HG02852 (cell line): ENCODE results near the gene SPSB1.
A peak's percentile ranks its signal among the peaks of the same experiment; 100 is the strongest.

Source experiments
- ATAC-seq: cut with Tn5 transposase; IDR thresholded peaks from one replicate; pipeline ENCODE4 v1.9.1; 2021; ENCODE audit warnings: mild to moderate bottlenecking, moderate library complexity; ENCODE audit not compliant: unreplicated experiment

SPSB1 gene

DNA sequence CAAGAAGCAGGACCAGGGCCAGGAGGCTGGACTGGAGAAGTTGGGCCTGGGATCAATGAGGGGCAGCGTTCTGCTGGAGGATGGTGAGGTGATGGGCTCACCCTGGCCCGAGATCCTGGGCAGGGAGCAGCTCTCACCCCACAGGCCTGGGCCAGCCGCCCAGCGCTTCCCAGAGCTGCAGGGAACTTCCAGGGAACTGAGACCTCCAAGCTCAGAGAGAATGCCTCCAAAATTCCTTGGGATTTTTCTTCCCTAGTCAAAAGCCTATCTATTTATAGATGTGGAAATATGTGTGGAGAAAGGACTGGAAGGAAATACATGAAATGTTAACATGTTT is 121.2 kb downstream of the SPSB1 start:
- ATAC-seq, result peak; percentile 4

GRCh38 chr1:9416506-9416905 is 123.8 kb downstream of the SPSB1 start:
- no peak for ATAC-seq

DNA sequence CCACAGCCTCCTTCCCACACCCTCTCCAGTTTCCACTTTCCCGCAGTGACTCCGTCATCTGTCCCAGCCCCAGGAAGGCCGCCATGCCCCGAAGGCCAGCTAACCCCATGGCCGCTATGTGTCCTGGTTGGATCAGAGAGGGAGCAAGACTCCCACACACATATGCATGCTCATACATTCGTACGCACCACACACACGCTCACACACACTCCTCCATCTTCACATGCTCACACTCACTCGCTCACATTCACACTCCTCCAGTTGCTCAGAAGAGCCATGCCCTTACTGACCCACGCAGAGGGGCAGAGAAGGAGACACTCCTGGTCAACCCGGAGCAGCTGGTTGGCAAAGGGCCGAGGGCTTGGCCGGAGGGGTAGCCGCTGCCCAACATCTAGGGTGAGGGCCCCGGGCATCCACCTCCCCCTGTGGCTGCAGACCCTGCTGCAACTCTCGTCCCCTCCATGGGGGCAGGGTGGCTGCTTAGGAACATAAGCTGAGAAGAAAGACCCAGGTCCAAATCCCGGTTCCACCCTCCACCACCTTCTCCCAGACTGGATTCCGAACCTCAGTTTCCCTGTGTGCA is 124.3 kb downstream of the SPSB1 start:
- ATAC-seq, result no peak

DNA sequence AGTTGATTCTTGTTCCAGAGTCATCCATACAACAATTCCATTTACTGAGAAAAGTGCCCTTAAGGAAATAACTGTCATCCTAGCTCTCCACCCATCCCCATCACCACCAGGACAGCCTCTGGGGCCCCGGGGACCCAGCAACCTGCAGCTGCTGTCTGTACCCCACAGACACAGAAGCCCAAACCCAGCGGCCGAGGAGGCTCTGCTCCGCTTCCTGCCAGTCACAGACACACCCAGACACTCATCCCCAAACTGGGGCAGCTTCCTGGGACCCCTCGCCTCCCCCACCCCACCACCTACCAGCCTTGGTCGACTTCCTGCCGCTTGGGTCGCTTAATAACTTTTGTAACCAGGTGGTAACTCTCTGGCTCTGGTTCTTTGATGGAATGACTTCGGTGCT is 125.0 kb downstream of the SPSB1 start:
- no peak for ATAC-seq

- no peak for ATAC-seq
These were observed 126.2 kb downstream of the SPSB1 start for GRCh38 chr1:9418851-9419250.
